ENCODE data around the gene CELF4.

Gene CELF4

DNA sequence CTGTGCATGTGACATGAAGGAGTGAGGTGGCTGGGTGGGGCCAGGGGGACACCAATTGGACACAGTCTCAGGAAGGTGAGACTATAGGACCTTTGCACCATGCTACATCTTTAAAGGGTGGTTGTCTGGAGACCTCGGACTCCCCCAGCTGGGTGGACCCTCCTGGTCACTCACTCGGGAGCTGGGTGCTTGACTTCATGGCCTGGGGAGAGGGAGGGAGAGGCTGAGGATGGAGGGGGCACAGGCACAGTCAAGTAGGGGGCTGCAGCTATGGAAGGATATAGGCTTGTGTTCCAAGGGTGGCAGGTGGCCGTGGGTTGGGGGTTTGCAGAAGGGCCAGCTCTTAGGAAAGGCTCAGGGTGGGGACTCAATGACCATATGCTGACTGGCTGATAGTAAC, 7.1 kb upstream of the CELF4 start:
- no peak for DNase-seq (ENCODE audit: low spot score)

DNA sequence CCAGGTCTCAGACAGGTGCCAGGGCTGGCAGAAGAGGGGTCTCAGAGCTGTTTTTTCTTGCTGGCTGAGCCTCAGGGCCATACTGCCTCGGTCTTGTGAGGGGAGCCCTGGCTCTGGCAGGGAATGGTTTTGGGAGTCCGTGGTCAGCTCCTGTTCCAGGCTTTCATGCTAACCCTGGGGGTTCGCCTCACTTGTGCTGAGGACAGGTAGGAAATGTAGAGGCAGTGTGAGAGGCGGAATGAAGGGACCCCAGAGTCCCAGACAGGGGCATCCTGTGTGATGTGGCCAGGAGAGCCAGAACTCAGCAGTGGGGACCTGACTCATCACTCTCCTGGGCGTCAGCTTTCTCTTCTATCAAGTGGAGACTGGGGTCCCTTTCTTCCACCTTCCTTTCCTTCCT, 5.7 kb upstream of the CELF4 start:
- no peak for DNase-seq (ENCODE audit: low spot score)

DNA sequence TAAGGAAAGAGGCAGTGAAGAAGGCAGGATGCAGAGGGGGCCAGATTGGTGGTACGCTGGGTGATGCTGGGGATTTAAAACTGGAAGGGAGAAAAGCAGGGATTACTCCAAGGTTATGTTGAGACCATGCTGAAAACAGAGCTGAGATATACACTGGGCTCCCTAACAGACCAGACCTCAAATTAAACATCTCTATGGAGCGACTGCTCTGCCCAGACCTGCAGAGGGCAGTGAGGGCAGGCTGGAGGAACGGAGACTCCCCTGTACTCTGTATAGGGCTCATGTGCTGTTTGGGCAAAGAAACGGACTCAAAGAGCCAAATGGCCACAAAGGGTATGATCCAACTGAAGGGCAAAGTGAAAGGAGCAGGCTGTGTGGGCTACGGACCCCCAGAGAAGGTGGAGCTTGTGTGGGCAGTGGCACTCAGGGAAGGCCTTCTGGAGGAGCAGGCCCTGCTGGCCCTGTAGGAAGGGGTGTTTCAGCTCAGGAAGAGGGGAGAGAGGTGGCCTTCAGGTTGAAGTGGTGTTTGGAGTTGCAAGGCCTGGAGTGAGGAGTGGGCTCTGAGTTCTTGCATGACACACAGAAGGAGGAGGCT, 4.8 kb upstream of the CELF4 start:
- DNase-seq (ENCODE audit: low spot score): no peak

DNA sequence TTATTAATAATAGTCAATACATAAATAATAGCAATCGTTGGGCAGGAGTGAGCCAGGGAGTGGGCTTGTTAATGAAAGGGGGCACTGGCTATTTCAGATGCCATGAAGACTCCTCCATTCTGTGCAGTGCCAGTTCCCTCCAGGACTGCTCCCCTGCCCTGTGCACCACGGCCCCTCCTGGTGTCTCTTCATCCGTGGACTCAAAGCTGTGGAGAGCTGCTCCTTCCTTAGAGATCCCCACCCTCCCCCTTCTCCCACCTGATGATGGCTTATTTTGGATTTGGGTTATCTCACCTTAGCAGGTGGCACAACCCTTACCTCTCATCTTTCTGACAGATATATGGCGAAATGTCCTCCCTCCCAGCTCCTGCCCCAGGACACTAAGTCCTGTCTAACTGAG, 3.1 kb upstream of the CELF4 start:
- no peak for DNase-seq (ENCODE audit: low spot score)

DNA sequence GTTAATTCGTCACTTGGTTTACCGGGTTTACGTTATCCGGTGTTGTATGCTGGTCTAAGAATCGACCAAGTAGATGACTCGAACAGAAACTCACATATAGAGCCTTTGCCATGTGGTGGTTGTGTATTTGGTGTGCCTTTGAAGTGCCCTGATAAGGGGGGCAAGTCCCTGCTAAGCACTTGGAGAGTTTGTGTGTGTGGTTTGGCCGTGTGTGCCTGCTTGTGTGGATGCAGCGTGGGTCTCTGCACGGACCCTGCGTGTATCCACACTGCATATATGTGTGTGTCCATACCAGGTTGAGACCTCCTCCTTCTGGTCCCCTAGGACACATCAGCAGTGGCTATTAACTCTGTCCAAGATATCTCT, 2.4 kb upstream of the CELF4 start:
- no peak for DNase-seq (ENCODE audit: low spot score)

DNA sequence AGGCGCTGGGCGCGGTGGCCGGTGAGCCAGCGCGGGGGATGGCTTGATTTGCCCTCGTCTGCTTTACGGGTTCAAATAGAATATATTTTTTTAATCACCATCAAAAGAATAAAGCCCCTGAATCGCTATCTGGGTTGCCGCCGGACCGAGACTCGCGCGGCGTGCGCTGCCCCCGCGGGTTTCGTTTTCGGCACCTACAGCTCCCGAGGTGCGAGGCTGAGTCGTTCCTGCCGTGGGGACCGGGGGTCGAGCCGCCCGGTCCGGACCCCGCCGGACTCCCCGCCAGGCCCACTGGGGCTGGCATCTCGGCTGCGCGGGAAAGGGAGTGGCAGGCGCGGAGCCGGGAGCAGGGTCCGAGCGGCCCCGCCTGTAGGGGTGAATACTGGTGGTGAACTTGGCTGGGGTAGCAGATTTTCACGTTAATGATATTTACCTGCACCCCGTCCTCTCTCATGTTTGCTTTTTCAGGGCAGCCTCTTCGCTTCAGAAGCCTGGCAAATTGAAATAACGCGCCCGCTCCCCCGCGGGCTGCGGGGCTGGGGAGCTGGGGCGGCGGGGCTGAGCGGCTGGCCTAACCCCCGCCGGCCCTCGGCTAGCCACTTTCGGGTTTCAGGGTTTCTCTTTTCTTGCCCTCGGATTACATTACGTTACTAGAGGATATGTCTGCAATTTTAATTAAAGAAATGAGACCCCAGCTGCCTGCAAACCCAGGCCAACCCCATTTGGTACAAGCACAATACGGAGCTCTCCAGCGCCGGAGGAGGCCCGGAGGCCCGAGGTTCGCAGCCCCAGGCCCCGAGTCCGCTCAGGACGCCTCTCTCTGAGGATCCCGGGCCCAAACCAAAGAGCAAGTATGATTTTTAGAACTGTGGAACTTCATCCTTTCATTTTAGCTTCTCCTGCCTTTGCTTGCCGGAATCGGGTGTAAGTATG, 1.7 kb upstream of the CELF4 start:
- DNase-seq (ENCODE audit: low spot score): no peak

DNA sequence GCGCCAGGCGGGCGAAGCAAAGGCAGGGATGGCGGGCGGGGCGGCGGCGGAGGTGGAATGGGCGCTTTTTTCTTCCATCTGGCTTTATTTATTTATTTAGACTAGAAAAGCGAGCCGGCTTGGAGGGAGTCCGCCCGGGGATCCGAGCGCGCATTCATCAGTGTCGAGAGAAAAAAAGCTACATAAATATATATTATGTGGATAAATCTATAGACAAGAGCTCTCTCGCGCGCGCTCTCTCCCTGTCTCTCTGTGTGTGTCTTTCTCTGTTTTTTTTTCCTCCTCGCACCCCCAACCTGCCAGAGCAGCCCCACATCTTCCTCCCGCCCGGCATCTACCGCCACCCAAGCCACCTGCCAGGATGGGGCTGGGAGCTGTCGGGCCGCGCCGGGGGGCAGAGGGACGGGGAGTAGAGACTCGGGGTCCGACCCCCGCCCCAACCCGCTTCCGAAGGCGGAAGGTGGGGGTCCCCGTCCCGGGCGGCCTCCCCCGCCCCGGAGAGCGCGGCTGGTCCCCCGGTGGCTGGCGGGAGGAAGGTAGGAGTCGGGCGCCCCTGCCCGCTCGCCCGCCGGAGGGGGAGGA, 972 bp upstream of the CELF4 start:
- DNase-seq (ENCODE audit: low spot score): no peak

DNA sequence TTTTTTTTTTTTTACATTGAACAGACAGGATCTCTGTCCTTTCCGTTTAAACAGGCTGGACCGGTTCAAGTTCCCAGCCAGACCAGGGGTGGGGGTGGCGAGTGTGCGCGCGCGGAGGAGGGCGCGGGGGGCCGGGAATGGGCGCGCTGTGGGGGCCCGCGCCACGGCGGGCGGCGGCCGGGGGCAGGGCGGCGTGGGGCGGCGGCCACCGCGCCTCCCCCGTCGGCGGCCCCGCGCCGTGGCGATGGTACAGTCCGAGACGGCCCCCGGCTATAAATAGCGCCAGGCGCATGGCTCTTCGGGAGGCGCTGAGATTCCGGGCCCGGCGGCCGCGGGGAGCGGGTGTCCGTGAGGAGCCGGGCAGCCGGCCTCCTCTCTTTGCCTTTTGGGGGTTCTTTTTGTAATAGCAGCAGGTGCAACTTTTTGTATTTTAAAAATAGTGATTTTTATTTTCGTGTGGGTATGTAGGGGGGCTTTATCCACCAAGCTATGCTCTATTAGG, 430 bp upstream of the CELF4 start:
- peak; percentile 63 for DNase-seq (ENCODE audit: low spot score)

DNA sequence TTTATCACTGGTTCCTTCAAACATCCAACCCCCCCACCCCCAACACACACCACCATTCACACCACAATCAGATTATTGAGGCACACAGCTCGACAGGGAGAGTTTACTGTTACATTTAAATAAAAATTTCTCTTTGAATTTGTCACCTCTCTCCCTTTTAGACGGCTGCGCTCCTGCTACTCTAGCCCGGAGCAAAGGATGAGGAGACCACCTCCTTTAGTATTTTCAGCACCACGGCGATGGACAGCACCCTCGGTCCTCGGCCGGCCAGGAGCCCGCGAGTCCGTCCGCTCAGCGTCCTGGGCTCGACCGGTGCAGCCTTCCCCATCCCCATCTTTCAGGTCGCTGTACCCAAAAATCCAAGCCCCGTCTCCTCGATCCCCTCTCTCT, 892 bp downstream of the CELF4 start:
- DNase-seq (ENCODE audit: low spot score): peak; percentile 67

DNA sequence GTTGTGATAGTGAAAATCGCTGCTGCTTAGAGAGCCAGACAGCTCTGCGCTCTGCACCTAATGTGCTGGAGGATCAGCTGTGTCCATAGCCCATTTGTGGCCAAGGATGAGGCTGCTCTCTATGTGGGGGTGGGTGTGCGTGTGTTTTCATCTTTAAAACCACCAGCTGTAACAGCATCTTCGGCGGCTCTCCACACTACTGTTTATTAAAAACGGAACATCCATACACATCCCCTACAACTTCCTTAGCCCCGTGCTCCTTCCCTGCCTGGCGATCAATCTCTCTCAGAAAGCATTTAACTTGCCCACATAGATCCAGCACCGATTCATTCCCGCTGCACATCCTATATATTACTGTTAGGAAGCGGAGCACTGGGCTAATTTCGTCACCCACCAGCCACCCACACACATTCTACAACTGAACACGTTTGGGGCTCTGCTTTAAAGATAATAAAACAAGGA, 1.6 kb downstream of the CELF4 start:
- no peak for DNase-seq (ENCODE audit: low spot score)

DNA sequence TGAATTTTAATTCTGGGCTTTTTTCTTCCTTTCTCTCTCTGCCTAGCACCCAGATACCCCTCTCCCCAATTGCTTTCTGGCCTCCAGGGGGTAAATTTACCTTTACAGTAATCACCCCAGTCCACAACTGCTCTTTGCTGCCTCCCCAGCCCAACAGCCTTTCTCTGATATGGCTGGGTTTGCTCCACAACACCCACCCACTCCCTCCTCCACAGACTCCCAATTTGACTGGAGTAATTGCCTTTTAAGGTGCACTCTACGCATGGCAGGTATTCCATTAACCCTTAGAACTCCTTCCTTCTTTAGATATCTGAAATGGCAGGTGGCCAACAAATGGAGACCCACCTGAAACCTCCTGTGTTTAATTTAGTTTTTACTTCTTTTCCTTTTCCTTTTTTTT, 3.6 kb downstream of the CELF4 start:
- DNase-seq (ENCODE audit: low spot score): no peak

DNA sequence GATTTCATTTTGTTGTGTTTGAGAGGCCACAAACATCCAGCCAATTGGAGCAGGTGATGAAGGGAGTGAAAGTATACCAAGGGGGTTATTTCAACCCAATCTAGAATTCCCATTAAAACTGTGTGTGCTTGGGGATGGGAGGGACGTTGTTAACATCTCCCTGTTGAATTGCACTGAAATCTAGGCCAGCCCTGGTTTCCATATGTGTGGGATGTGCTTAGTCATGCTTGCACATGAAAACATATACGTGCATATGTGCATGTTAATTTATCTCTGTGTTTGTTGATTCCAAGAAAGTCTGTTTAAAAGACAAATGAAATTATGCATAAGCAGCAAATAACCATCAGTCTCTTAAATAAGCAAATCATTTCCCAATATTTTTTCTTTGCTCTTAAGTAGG, 5.6 kb downstream of the CELF4 start:
- DNase-seq (ENCODE audit: low spot score): no peak

DNA sequence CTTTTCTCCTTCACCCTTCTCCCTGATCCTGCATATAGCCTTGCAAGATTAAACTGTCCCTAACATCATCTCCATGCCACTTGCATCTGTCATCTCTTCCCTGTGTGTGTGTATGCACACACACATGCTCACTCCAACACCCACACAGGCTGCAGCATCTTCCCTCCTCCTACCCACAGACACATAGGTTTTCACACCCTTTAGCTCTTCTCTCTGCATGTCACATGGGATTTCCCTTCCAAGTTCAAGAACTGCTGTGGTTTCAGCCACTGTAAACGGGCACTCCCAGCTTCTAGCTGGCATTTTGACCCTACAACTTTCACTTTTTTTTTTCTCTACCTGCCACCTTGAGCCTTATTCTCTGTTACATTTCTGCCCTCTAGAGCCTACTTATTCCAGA, 6.4 kb downstream of the CELF4 start:
- no peak for DNase-seq (ENCODE audit: low spot score)

DNA sequence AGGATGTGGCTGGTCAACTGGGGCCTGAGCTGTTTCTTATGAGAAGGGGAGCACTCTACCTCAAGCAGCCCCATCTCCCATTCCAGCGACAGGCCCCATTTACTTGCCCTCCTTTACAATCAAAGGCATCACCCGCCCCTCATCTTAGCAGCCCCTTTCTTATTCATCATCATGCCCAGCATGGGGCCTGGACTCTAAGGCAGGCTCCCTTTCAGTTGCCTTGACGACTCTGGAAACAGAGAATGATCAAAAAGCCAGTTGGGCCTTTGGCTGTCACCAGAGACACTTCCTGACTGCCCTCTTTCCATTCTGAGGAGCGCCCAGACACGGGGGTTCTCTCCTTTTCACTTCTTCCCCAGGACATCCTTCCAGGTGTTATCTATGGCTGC, 11.2 kb downstream of the CELF4 start:
- no peak for DNase-seq (ENCODE audit: low spot score)

DNA sequence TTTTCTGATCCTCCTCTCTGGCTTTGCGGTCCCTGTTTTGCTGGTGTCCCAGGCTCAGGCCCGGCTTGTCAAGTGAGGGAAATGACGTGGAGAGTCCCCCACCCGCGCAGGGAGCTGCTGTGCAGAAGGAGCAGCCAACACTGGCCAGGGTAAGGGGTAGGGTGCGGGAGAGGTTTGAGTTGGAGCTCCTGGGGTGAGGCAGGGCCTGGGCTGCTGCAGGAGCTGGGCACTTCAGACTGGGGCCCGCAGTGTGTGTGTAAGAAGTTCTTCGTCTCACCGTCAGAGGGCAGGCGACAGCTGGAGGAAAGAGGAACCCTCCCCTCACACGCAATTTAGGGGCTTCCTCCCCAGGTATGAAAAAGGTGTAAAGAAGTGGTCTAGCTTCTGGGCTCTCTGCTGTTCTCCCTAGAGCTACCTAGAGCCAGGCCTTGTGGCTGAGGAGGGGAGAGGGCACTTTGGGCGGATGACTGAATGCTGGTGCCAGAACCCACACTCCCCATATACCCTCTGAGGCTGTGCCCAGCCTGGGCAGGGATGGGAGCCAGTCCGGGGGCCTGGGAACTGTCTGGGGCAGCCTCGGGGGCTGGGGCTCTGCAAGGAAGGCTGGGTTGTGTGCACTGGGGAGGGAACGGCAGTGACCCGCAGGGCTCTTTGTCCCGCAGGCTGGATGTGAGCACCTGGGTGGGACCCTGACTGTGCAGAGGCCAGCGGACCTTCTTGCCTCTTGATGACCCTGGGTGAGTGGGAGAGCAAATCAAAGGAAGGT, 11.8 kb downstream of the CELF4 start:
- no peak for DNase-seq (ENCODE audit: low spot score)

DNA sequence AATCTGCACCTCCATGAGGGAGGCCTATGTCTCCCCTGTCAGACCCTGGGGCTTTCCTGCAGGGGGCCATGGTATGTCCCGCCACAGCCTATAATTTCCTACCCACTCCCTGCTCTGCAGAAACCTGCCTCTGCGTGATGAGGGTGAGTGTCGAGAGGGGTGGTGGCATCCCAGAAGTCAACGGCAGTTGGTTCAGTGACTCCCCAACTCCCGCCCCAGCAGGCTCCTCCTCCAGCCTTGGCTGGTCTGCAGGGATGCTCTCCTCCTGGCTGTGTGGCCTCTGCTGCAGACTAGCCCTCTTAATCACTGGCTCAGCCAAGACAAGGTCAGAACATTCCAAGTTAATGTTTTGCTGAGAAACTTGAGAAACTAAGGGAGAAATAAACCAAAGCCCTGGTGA, 13.3 kb downstream of the CELF4 start:
- no peak for DNase-seq (ENCODE audit: low spot score)

DNA sequence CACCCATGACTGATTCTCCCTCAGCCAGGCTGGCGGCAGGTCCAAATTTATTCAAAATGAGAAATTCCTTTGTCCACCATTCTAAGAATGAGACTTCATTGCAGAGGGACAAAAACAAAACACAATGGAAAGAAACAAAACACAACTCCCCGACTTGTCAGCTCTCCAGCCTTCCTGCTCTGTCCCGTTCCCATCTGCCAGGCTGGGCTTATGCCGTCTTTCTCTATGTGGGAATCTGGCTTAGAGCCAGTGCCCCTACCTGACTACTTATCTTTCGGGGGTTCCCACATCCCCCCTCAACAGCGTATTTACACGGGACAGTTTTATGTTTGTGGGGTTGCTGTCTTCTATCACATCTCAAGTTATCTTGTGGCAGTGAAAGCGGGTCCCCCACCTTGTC, 13.8 kb downstream of the CELF4 start:
- DNase-seq (ENCODE audit: low spot score): no peak

DNA sequence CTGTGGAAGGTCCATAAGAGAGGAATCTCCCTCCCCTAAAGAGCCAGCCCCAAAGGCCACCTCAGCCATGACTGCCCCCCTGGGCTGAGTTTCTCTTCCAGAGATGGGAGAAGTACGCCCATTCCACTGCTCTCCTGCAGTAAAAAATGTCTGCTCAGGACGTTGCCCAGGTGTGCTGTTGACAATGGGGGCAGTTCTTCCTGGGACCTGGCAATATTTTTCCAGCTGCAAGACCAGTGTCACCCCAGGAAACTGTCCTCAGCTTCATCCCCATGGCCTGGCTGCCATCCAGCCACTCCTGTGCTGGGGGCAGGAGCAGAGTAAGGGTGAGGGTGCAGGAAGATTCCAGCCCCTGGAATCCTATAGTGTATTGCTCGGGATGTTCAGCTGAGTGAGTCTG, 14.3 kb downstream of the CELF4 start:
- DNase-seq (ENCODE audit: low spot score): no peak

DNA sequence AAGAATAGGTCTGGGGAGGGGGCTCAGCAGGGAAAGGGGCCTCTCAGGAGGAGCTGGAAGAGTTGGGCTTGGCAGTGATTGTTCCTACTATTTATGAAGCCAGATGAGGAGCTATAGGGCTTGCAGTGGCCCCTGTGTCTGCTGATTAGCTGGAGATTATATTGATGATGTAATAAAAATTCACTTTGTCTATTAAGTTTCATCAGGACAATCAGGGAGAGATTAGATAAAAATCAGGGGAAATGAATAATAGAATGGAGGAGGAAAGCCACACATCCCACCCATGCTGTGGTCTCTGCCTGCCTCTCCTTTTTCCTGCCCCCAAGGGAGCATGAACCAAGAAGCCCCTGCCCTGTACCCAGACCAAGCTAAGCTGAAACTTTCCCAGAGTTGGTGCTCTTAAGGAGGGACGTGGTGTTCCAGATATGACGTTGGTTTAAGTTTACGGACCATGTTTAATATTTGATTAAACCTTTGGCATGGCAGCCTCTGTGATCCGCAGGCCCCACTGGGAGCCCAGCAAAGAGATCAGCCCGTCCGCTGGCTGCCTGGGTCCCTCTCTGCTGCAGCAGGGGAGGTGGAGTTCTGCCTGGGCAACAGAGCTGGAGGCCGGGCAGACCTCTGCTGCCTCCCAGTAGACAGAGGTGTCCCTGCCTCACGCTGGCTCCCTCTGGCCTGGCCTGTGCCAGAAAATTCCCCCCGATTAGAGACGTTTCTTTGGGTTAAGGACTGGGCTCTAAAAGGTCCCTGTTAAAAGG, 15.3 kb downstream of the CELF4 start:
- no peak for DNase-seq (ENCODE audit: low spot score)

DNA sequence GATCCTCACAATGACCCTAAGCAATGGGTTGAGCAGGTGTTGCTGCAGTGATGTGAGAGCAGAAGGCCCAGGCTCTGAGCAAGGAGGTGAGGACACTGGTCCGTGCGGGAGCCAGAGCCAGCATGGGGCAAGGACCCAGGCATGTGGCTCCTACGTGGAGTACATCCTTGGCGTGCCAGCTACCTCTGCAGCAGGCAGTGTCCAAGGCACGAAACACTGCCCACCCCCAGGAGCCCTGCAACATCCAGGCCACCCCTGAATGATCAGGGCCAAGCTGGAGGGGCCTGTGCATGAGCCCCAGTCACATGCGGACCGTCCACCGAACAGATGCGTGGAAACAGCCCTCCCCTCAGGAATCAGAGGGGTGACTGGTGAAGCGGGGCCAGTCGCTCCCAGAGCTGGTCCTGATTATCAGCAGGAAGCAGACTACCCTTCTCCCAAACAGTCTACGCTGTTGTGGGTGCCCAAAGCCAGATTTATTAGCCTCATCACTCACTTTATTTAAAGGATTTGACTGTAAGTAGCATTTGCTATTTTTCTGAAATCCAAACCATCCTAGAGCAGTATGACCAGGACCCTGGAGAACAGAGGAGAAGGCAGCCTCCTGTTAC, 16.8 kb downstream of the CELF4 start:
- DNase-seq (ENCODE audit: low spot score): no peak

DNA sequence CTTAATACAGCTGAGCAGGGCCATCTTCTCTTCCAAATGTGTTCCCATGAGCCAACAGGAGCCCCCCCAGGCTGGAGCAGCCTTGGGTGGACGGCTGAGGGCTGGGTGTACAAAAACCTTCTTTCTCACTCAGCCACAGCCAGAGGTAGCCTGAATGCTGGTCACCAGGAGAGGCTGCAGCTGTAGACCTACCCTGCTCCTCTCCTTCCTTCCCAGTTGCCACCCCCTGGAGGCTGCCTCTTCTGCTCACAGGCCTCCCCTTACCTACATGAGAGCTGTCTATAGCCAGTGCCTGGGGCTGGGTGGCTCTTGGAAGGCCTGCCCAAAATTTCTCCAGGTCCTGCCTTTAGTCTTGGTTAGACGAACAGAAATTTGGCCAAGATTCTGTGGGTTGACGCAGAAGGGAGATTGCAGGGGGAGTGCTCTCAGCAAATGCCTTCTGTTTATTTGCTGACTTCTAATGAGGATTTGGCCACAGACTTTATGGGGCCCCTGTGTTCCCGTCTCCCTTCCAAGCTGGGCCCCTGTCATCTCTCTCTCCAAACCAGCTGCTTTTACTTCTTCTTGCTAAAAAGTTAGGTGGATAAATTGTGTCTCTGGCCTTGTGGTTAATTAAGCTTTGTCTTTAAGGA, 18.3 kb downstream of the CELF4 start:
- no peak for DNase-seq (ENCODE audit: low spot score)
